Femur (tissue), 1 donor: ENCODE data around the gene WNT8A.

ENCODE experiments used
- DNase-seq: peaks from one replicate; pipeline ENCODE4 v3.0.0-alpha.2; 2017

Gene WNT8A

DNA sequence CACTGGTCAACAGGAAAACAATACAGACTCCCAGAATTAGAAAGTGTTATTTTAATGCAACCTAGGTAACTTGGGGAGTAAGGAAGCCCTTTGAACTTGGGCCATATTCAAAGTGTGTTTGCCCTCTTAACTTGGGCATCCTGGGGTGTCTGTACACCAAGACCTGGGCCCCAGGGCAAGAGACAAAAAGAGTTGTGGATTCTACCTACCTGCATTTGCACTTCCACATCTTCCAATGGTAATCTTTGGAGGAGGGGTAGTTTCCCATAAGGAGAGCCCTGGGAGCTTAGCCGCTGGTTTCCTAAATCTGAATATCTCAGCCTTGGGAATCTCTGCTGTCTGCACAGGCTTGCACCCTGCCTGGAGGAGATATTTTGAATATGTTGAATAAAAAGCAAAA is 8.5 kb downstream of the WNT8A start:
- no peak for DNase-seq

DNA sequence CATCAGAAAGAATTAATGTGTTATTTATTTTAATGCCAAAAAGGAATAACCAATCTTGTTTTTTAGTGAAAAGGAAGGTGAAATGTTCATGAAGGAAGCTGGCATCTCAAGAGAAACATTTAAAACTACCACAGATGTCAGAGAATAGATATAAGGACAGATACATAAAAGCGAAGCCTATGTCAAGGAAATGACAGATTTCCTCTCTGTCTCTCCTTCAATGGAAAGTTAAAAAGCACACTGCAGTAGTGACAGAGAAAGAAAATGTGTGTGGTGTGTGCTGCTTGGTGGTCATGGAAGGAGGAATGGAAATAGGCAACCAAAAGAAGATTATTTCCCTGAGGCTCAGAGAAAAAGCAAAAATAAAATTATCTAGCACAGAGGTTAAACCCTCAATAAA is 9.2 kb downstream of the WNT8A start:
- DNase-seq: no peak

DNA sequence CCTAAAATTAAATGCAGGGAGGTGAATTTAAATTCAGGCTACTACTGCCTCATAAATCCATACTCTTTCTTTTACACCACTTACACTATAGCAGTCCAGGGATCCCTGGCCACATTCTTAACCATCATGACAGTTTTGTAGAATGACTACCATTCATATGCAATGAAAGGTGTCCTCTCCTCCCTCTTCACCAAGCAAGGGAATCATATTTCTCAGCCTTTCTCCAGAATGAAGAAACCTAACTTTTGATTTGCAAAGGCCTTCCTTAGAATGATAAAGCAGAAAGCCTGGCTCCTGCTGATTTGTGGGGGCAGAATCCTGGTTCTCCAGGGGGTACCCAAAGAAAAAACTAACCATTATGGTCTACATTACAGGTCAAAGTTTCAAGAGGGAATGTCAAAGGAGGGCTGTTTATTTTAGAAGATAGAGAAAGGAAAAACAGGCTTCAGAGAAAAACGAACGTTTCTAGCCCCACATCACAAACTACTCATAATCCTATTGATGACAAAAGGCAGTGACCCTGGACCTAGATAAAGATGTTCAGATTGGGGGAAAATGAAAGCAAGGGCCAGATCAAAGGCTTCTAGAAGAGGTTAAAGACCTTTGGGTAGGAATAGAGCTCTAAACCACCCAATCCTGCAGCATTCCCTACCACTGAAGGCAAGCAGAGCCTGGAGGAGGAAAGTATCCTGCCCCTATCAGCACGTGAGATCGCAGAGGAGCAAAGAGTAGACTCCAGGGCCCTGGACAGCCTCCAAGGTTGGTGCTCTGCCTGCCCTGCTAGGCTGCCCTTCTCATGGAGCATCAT is 11.5 kb downstream of the WNT8A start:
- DNase-seq: no peak

DNA sequence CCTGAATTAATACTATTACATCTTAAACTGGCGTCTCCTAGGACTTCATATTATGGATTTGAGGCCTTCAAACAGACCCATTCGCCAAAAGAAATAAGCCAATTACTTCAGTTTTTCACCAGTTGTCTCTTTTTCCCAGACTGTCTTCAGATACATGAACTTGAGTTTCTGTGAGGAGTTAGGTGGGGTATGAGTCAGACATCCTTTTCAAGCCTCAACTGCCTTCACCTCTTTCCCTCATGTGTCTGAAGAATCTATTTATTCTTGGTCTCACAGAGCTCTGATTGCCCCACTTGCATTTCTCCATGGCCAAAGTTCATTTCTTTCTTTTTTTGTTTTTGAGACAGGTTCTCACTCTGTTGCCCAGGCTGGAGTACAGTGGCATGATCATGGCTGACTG is 12.5 kb downstream of the WNT8A start:
- no peak for DNase-seq

DNA sequence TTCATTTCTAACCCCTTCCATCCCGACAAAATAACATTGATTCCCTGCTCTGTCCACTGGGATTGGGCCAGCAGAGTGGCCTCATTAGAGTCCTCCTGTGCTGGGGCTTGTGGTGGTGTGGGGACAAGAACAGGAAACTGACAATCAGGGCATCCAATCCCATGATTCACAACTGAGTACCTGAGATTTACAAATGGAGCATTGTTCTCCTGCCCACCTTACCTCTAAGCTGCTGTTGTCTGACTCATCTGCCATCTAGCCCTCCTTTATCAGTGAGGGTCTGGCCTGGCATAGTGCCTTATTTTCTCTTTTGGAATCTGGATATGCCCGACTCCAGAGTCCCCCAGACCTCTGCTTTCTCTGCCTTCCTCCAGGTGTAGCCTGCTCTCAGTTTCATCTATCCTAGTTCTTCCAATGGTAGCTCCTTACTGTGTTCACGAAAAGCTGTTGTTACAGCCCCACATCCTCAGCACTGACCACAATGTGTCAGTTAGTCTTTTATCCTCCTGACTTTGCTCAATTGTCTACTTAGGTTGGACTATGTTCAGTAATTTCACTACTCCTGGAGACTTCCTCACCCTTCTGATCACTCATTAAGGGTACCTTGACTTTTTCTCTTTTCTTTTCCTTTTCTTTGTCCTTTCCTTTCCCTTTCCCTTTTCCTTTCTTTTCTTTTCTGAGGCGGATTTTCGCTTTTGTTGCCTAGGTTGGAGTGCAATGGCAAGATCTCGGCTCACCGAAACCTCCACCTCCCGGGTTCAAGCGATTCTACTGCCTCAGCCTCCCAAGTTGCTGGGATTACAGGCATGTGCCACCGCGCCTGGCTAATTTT is 13.4 kb downstream of the WNT8A start:
- no peak for DNase-seq

DNA sequence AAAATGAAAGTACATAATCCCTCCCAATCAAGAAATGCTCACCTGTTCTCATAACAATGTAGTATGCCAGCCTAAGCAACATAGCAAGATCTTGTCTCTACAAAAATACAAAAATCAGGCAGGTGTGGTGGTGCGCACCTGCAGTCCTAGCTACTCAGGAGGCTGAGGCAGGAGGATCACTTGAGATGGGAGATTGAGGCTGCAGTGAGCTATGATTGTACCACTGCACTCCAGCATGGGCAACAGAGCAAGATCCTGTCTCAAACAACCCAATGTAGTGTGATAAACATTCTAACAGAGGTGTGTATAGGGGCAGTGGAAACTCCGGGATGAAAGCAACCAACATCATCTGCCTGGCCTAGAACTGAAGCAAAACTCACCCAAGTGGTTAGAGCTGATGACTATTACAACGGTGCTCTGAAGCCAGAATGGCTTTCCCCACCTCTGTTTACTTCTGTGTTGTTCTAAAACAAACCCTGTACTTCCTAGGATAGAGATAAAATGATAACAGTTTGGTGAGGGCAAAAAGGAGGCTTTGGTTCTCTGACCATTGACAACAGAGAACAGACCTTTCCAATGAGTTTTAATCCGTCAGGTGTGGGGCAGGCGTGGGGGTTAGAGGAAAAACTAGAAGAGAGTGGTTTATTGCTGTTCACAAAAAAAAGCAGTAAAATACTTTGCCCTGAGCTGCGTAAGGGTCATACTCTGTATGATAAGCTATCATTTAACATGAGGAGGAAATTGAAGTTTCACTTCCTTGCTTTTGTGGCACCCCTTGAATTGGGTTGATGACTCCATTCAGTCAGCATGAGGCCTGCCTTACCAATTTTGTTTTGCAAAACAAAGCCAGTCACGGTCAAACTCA is 18.9 kb downstream of the WNT8A start:
- no peak for DNase-seq

DNA sequence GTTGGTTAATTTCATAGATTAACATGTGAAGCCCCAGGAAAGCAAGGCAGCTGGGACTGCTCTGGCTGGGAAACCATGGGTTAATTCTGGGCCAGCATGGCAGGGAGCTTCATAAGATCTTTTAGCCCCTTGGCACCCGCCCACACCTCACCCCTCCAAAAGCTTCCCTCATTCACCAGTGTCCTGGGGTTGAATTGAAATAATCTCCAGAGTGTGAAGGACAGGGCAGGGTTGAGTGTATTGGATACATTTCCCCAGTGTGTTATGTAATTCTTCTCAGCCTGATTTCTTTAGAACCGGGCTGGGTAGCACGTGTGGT is 19.4 kb downstream of the WNT8A start:
- no peak for DNase-seq

DNA sequence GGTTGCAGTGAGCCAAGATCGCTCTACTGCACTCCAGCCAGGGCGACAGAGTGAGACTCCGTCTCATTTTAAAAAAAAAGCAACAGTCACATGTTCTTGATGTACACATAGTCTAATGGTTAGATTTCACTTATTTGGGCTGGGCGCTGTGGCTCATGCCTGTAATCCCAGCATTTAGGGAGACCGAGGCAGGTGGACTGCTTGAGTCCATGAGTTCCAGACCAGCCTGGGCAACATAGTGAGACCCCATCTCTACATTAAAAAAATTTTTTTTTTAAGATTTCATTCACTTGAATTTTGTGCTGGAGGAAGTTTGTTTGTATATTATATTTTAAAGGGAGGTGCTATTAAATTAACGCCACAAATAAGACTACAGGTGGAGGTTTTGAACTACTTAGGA is 21.9 kb downstream of the WNT8A start:
- DNase-seq: no peak

DNA sequence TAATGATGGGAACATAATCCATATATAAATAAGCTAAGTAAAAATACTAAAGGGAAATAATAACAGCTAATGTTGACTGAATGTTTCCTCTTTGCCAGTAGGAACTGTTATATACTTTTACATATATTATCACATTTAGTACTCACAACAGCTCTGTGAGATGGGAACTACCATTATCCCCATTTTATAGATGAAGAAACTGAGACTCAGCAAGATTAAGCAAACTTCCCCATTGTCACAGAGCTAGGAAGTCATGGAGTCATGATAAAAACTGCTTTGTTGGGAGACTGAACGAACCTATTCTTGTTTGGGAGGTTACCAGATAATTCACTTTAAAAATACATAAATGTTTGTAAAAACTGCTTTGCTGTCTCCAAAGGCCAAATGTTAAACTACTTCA is 23.4 kb downstream of the WNT8A start:
- DNase-seq: no peak

DNA sequence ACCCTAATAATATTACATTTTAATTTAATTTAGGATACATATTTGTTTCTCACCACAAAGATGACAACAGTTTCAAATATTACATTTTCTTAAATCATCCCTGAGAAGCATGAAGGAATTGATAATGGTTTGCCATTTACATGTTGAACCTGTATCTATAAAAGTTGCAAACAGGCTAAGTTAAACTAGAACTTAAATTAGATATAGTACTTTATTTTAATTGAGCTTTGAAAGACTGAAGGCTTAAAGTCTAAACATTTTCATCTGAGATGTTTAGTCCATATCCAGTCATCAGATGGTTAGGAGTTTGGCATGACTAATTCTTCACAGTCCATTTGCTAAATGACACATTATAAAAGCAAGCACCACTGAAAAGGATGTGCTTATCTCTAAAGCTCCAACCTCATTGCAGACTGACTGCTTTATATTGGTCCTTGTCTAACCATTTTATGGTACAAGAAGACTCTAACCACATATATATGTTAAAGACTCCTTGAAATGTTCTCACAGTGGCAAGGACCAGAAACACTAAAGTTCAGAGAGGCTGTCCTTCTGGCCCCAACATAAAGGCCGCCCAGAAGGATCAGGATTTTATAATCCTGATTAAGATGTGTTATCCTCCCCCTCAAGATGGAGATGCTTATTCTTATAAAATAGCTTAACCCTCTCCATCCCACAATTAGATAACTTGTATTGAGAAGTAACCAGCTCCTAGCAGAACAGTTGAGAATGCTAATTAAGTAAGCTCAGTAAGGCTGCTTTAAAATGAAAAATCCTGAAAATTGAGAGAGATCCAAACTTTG is 25.8 kb downstream of the WNT8A start:
- DNase-seq: no peak

DNA sequence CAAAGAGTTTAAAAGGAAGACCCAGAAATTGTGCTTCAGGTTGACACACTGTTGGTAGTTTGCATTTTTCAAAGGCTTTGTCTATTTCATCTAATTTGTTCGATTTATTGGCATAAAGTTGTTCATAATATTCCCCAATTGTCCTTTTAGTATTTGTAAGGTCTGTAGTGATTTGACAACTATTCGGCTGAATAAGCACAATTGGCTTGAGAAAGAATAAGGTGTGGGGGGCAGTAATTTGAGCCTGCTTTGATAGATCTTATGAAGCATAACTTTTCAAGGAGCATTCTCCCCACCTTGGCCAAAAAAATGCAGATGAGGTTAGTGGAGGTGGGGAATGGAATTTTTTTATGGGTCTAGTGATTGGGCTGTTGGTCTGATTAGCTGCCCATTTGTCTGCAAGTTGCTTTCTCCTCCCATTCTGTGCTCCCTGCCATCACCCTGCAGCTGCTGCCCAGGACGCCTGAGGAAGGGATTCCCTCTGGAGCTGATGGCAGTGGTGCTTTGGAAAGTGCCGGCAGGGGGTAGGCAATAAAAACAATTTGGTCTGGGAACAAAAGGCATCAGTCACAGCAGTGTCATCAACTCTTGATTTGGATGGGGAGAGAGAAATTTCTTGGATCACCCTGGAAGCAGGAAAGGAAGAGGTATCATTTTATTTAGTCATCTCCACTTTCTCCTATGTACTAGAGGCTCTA is 26.6 kb downstream of the WNT8A start:
- DNase-seq: no peak

DNA sequence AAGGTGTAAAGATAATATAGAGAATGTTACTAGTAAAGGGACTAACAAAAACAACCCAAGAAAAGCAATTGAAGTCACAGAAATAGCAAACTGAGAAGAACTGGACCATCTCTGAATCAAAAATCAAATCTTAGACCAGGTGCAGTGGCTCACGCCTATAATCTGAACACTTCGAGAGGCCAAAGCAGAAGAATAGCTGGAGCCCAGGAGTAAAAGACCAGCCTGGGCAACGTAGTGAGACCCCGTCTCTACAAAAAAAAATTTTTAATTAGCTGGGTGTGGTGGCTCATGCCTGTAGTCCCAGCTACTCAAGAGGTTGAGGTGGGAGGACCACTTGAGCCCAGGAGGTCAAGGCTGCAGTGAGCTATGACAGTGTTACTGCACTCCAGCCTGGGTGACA is 27.3 kb downstream of the WNT8A start:
- no peak for DNase-seq

DNA sequence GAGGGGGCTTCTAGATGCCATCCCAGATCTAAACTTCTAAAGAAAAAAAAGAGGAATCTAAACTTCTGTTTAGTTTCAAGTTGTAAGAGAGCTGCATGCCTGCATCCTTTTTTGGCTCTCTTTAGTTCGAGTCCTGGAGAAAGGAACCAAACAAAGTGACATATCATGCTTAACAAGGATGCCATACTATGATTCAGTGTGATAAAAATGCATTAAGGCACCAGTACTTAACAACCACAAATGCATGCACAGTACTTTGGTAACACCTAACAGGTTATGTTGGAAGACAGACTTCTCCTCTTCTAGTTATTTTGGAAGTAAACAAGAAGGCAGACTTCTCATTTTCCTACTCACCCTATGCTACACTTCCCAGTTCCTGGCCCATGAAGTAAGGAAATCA is 28.1 kb downstream of the WNT8A start:
- DNase-seq: no peak

DNA sequence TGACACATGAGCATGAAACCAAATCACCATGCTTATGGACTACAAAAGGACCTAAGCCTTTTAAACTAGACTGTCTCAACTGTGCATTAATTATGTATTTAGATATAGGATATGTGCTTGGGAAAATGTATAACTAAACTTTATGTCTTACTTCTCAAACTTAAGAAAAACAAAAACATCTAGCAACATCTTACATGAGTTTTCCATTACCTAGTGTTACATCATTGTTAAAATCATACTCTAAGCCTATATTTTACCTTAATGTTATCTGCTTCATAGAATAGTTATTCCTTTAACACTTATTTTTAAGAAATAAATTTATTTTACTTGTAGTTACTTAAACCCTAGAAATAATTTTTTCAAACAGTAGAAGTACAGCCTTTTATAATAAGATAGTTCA is 31.4 kb downstream of the WNT8A start:
- no peak for DNase-seq

DNA sequence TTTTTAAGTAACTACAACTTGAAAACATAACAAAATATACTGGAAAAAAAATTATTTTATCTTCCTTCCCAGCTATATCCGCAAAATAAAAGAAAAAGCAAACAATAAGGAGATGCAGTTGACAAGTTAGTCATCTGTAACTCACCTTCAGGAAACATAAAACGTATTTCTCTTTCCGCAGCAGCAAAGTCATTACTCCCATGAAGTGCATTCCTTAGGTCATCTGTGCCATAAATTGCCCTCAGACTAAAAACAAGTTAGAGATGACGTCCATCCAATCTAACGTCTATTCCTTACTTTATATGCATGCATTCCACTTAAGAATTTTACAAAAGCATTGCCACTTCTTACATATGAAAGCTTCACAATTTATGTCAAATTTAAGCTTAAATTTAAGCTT is 44.5 kb downstream of the WNT8A start:
- DNase-seq: no peak

DNA sequence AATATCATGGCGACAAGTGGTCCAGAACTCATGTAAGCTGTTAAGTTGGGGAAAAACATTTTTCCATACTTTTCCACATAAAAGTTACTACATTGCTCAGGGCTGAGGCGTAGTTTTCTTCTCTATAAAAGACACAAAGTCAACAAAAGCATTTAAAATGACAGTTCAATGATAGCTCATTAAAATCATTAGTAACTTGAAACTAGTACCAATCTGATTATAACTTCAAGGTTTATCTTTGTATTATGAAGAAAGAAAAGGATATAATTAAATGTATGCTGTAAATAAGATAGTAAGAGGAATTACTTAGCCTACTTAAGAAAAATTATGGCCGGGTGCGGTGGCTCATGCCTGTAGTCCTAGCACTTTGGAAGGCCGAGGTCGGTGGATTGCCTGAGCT is 45.5 kb downstream of the WNT8A start:
- DNase-seq: no peak

DNA sequence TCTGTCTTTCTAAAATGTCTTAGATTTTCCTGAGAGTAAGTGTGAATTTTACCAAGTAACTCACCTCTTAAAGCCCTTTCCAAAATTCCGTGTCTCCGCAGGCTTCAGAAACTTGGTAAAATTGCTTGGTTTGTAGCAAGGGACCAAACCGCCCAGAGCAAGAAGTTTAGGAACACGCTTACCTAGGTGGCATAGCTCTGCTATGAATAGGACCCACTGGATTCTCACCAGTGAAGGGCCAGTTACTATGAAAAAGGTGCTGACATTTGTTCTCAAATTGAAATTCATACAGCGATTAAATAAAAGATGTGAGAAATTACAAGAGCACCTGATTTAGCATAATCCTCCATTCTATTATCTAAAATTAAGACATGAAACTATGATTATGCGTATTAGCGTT is 48.7 kb downstream of the WNT8A start:
- no peak for DNase-seq

DNA sequence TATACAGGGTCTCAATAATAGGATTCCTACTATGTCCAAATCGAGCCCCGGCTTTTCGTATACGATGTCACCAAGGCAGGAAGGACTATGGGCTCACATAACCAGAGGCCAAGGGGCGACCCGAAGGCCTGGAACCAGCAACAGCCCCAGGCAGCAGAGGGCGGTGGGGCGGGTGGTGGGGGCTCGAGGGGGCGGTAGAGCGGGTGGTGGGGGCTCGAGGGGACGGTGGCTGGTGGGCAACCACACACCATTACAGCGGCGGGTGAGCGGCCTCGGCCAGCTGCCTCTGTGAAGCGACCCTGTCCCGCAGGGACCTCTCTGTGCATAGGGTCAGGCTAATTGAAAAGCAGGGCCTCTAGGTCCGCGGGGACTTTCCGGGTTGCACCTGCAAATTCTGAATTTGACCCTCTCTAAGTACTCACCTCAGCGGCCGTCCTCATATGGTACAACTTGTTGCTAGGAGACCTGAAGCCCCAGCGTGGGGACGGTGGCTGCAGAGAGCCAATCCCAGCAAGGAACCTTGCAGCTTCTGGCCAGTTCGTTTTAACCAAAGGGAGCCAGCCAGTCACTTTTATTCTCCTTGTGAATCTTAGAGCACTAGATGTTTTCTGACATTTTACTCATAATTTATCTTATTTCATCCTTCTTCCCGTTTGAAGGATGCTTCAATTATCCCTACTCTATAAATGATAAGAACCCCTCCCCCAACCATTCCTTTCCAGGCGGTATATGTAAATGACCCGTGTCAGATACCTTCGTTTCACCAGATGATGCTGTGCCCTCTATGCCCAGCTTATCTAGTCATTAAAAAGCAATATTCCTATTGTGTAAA is 55.3 kb downstream of the WNT8A start, which contains the start of gene NME5:
Gene NME5, minus strand, starts transcription at position 480 of the 832 bp plus-strand sequence. CDS start 648 bp downstream, outside the sequence.
- peak; percentile 61 for DNase-seq

DNA sequence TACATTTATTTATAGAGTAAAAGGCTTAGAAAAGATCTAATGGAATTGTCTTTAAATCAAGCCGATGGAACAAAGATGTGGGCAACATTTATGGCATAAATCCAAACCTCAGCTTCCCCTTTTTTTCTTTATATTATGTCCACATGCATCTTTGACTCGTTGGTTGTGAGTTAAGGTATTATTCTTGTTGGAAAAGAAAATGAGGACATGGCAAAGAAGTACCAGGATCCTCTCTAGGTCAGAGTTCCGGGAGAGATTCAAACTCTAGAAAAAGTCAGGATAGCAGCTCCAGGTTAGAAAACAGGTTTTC is 55.9 kb downstream of the WNT8A start:
- DNase-seq: no peak

DNA sequence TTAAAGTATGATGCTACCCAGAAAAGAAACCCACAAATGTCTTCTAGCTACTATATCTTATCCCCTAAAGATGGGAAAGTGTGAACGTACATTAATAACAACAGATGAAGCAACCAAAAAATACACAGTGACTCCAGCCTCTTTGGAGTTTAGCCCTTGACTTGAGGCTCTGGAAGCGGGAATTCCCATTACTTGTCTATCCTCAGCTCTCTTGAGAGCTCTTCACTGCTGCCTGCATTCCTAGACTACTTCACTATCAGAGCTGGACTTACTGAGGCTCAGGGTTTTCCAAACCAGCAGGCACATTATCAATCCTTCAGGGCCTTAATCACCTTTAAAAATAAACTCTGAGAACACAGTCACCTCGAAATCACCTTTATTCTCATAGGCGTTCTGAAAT is 56.4 kb downstream of the WNT8A start:
- no peak for DNase-seq
